ENCODE measurements around the gene ABCD3. TPM values are rescaled to one million over a fixed set of nuclear protein-coding genes. Genes with fewer than 3 reads are reported as not detected.

Gene ABCD3
- total RNA-seq, 4 donors from 2014 or later = 26.8 to 60.2 (median 33.8) TPM

DNA sequence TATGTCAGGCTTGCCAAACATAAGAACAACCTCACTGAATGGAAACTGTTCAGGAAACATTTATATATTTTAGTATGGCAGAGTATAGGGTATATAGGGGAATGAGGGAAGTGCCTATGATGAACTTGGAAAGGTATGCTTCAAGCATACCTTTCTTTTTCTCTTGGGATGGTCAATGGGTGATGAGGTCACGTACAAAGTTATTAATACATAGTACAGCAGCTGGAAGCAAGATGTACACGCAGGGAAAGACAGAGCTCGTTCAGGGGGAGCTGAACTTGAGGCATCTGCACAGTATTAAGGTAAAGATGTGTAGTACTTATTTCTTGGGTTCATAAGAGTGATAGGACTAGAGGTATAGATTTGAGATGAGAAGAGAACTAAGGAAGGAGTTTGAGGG, 61.5 kb downstream of the ABCD3 start:
- TF ChIP-seq POLR2A (IDR thresholded peaks at IDR 0.05) (no peak), EP300 (IDR thresholded peaks at IDR 0.05) (no peak), POLR2AphosphoS5 (IDR thresholded peaks at IDR 0.05) (no peak)
- TF ChIP-seq, protein P1, sequence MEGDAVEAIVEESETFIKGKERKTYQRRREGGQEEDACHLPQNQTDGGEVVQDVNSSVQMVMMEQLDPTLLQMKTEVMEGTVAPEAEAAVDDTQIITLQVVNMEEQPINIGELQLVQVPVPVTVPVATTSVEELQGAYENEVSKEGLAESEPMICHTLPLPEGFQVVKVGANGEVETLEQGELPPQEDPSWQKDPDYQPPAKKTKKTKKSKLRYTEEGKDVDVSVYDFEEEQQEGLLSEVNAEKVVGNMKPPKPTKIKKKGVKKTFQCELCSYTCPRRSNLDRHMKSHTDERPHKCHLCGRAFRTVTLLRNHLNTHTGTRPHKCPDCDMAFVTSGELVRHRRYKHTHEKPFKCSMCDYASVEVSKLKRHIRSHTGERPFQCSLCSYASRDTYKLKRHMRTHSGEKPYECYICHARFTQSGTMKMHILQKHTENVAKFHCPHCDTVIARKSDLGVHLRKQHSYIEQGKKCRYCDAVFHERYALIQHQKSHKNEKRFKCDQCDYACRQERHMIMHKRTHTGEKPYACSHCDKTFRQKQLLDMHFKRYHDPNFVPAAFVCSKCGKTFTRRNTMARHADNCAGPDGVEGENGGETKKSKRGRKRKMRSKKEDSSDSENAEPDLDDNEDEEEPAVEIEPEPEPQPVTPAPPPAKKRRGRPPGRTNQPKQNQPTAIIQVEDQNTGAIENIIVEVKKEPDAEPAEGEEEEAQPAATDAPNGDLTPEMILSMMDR (IDR thresholded peaks at IDR 0.05) = no peak

DNA sequence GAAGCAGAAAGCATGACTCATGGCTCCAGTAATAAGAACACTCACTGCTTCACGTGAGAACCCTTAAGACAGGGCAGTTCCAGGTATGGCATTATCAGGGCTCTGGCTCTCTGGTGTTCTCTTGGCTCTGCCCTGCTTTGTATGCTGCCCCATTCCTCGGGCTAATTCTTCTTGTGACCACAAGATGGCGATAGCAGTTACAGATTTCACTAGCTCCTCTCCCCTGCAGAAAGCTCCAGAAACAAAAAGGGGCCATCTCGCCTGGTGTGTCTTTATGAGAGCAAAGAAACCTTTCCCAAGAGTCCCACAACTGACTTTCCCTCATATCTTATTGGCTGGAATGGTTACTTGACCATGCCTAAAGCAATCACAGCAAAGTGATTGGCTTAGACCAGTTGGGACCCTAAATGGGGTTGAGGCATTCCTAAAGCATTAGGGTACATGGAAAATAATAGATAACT, 63.3 kb downstream of the ABCD3 start:
- H3K36me3 ChIP-seq = peaks cover 0 to 60% of the 10 kb centered on the region in 2 donors

More for the DNA sequence above, 61.5 kb downstream of the ABCD3 start:
- ATAC-seq = no peak
- Histone ChIP-seq H3K27ac (no peak overlapping the region), H3K27me3 (no peaks in the 10 kb centered on the region), H3K9me3 (no peaks in the 10 kb centered on the region), H3K36me3 (peaks cover 0 to 50% of the 10 kb centered on the region in 2 donors), H3K4me1 (peaks cover 0 to 5% (median 0%) of the 10 kb centered on the region in 3 donors), H3K4me3 (no peak overlapping the region)
- 36 to 57% methylated on average over 2 to 3 of the region's 3 CpGs for WGBS, 2 donors (ENCODE audit: low coverage in 1 of 2)

GRCh38 chr1:94486990-94487389, 68.8 kb downstream of the ABCD3 start:
- TF ChIP-seq POLR2AphosphoS5 (IDR thresholded peaks at IDR 0.05) = no peak
- TF ChIP-seq, protein P1 (IDR thresholded peaks at IDR 0.05) = no peak
- WGBS, 2 donors (ENCODE audit: low coverage in 1 of 2) = 75 to 81% methylated on average over 5 of the region's 5 CpGs
- peaks cover 0 to 79% of the 10 kb centered on the region in 2 donors for H3K36me3 ChIP-seq
- no peaks in the 10 kb centered on the region for H3K4me1 ChIP-seq
- H3K9me3 ChIP-seq = no peaks in the 10 kb centered on the region
- H3K4me3 ChIP-seq = no peak overlapping the region
- no peak overlapping the region for H3K27ac ChIP-seq
- no peaks in the 10 kb centered on the region for H3K27me3 ChIP-seq
- ATAC-seq = no peak

More for the DNA sequence above, 63.3 kb downstream of the ABCD3 start:
- Histone ChIP-seq H3K27me3 (no peaks in the 10 kb centered on the region), H3K27ac (no peak overlapping the region), H3K4me3 (no peak overlapping the region), H3K4me1 (peaks cover 0 to 5% (median 0%) of the 10 kb centered on the region in 3 donors), H3K9me3 (no peaks in the 10 kb centered on the region)
- ATAC-seq = peak; percentile 77
- TF ChIP-seq, protein P1 (IDR thresholded peaks at IDR 0.05) = peak; percentile 62 to 87 (median 74)
- TF ChIP-seq POLR2A (IDR thresholded peaks at IDR 0.05) (no peak), POLR2AphosphoS5 (IDR thresholded peaks at IDR 0.05) (no peak), EP300 (IDR thresholded peaks at IDR 0.05) (no peak)
- WGBS, 2 donors (ENCODE audit: low coverage in 1 of 2) = 0 to 8% methylated on average over 1 to 4 of the region's 4 CpGs

DNA sequence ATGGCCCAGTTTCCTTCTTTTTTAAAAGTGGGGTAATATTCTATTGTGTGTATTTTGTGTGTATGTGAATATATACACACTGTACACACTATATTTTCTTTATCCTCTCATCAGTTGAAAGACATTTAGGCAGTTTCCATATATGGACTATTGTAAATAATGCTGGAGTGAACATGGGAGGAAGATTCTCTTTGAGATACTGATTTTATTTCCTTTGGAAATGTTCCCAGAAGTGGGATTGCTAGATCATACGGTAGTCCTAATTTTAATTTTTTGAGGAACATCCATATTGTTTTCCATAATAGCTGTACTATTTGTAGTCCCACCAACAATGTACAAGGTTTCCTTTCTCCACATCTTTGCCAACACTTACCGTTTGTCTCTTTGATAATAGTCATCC, 72.4 kb downstream of the ABCD3 start:
- Histone ChIP-seq H3K27ac (no peak overlapping the region), H3K36me3 (peaks cover 4 to 66% of the 10 kb centered on the region in 2 donors), H3K4me1 (no peaks in the 10 kb centered on the region), H3K4me3 (no peak overlapping the region), H3K9me3 (no peaks in the 10 kb centered on the region), H3K27me3 (no peaks in the 10 kb centered on the region)
- TF ChIP-seq POLR2AphosphoS5 (IDR thresholded peaks at IDR 0.05) (no peak), POLR2A (IDR thresholded peaks at IDR 0.05) (no peak), EP300 (IDR thresholded peaks at IDR 0.05) (no peak)
- TF ChIP-seq, protein P1 (IDR thresholded peaks at IDR 0.05) = no peak
- ATAC-seq = no peak
- WGBS, 2 donors (ENCODE audit: low coverage in 1 of 2) = 69 to 78% methylated on average over 2 of the region's 2 CpGs

DNA sequence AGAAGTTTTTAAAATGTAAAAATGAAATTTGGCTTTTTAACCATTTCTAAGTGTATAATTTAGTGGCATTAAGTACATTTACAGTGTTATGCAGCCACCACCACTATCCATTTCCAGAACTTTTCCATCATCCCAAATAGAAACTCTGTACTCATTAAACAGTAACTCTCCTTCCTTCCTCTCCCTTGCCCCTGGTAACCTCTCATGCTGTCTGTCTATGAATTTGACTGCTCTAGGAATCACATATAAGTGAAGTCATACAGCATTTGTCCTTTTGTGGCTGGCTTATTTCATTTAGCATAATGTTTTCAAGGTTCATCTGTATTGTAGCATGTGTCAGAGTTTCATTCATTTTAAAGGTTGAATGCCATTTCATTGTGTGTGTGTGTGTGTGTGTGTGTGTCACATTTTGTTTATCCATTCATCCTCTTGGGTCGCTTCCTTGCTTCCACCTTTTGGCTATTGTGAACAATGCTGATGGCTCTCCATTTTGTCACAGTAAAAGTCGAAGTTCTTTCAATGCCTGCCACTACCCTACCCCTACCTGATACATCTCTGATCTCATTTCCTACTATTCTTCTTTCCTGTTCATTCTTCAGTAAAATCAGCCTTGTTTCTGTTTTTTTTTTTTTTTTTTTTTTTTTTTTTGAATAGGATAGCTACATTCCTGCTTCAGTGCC, 78.0 kb downstream of the ABCD3 start:
- TF ChIP-seq EP300 (IDR thresholded peaks at IDR 0.05) (no peak), POLR2A (IDR thresholded peaks at IDR 0.05) (no peak), POLR2AphosphoS5 (IDR thresholded peaks at IDR 0.05) (no peak)
- TF ChIP-seq, protein P1 (IDR thresholded peaks at IDR 0.05) = no peak
- Histone ChIP-seq H3K27me3 (no peaks in the 10 kb centered on the region), H3K36me3 (peaks cover 4 to 56% of the 10 kb centered on the region in 2 donors), H3K27ac (no peak overlapping the region), H3K9me3 (no peaks in the 10 kb centered on the region), H3K4me1 (no peaks in the 10 kb centered on the region), H3K4me3 (no peak overlapping the region)
- 79 to 100% methylated on average over 2 of the region's 2 CpGs for WGBS, 2 donors (ENCODE audit: low coverage in 1 of 2)
- ATAC-seq = no peak

Data from gastroesophageal sphincter (tissue), 4 donors.